B cell (primary cell): ENCODE results near the gene ERGIC1. TPM values are rescaled to one million over a fixed set of nuclear protein-coding genes. Genes with fewer than 3 reads are reported as not detected.

Experiments used
- ATAC-seq: fragments of 200-7000 bp; cut with Tn5 transposase; one replicate; pipeline ENCODE4 v1.10.0; 2021; ENCODE audit warnings: low read depth, mild to moderate bottlenecking, moderate number of reproducible peaks, moderate library complexity
- CTCF ChIA-PET: fragments of 350-600 bp; sonication (Branson Sonifier 250); formaldehyde crosslinking; loops from one replicate; lab custom pipeline; 2021; ENCODE audit warnings: antibody characterized with exemption, inconsistent platforms; lab: Charles Lee
- POLR2A ChIA-PET: fragments of 350-600 bp; sonication (Branson Sonifier 250); formaldehyde crosslinking; loops from one replicate; lab custom pipeline; 2021; ENCODE audit warnings: antibody characterized with exemption; lab: Charles Lee
- DNase-seq: peaks from one replicate; pipeline ENCODE4 v3.0.0; 2013
- H2AFZ ChIP-seq: 2 replicates; pipeline ENCODE4 v1.6.1; 2012; ENCODE audit warnings: mild to moderate bottlenecking, low read depth, low read length; ENCODE audit not compliant: insufficient read depth, poor library complexity, severe bottlenecking
- H3K27ac ChIP-seq, 2 donors: 1 replicate in 1 of 2; 2 replicates in 1 of 2; pipeline ENCODE4 v1.5.1; 2012 to 2013; ENCODE audit warnings: low read length in 2 of 2, mild to moderate bottlenecking in 2 of 2, moderate library complexity in 1 of 2
- H3K27me3 ChIP-seq, 4 experiments: fragments of 200-600 bp in 1 of 4; sonication (generic) in 1 of 4; replicated peaks in 1 of 4; 1 replicate in 2 of 4; 2 replicates in 2 of 4; pipeline versions ENCODE4 v1.6.1 to v1.7.0; 2013 to 2016; ENCODE audit warnings: low read length in 3 of 4, mild to moderate bottlenecking in 2 of 4, mixed read lengths in 1 of 4, moderate library complexity in 1 of 4; ENCODE audit not compliant: insufficient read depth in 4 of 4, control insufficient read depth in 3 of 4; ENCODE audit errors: control extremely low read depth in 1 of 4
- H3K36me3 ChIP-seq, 2 experiments: replicated peaks in 1 of 2; 1 replicate in 1 of 2; 2 replicates in 1 of 2; pipeline versions ENCODE4 v1.6.1 to v1.7.1; 2013; ENCODE audit warnings: low read length in 1 of 2; ENCODE audit not compliant: insufficient read depth in 2 of 2, control insufficient read depth in 1 of 2; ENCODE audit errors: control extremely low read depth in 1 of 2, extremely low read depth in 1 of 2
- H3K4me1 ChIP-seq, 2 donors: fragments of 200-600 bp in 1 of 2; sonication (generic) in 1 of 2; 1 replicate in 1 of 2; 2 replicates in 1 of 2; pipeline versions ENCODE4 v1.5.1 to v1.6.1; 2013 to 2017; ENCODE audit warnings: low read length in 2 of 2; ENCODE audit not compliant: control insufficient read depth in 2 of 2, insufficient read depth in 2 of 2
- H3K4me2 ChIP-seq: replicated peaks from 2 replicates; pipeline ENCODE3; 2012; ENCODE audit warnings: mild to moderate bottlenecking, low read depth, low read length; ENCODE audit not compliant: poor library complexity, severe bottlenecking
- H3K4me3 ChIP-seq, 5 experiments: fragments of 200-600 bp in 1 of 5; sonication (generic) in 1 of 5; 1 replicate in 3 of 5; 2 replicates in 2 of 5; pipeline versions ENCODE4 v1.5.1 to v1.7.0; 2011 to 2016; ENCODE audit warnings: low read length in 4 of 5, mild to moderate bottlenecking in 4 of 5, low read depth in 2 of 5, control low read depth in 1 of 5, moderate library complexity in 1 of 5; ENCODE audit not compliant: insufficient read depth in 1 of 5; ENCODE audit errors: control extremely low read depth in 1 of 5, extremely low read depth in 1 of 5
- H3K79me2 ChIP-seq: fragments of 200-600 bp; sonication (generic); one replicate; pipeline ENCODE4 v1.6.0; 2016; ENCODE audit warnings: low read length; ENCODE audit not compliant: control insufficient read depth, insufficient read depth
- H3K9ac ChIP-seq: fragments of 200-600 bp; sonication (generic); 2 replicates; pipeline ENCODE4 v1.6.1; 2017; ENCODE audit warnings: mild to moderate bottlenecking, low read length, moderate library complexity
- H3K9me3 ChIP-seq, 3 donors: one replicate each; pipeline versions ENCODE4 v1.6.1 to v1.7.1; 2013; ENCODE audit warnings: low read length in 2 of 3; ENCODE audit not compliant: control insufficient read depth in 2 of 3, insufficient read depth in 1 of 3; ENCODE audit errors: control extremely low read depth in 1 of 3
- H4K20me1 ChIP-seq: 2 replicates; pipeline ENCODE4 v1.6.0; 2012; ENCODE audit warnings: mild to moderate bottlenecking, low read length; ENCODE audit not compliant: insufficient read depth, control insufficient read depth, poor library complexity, severe bottlenecking
- H3K27ac Mint-ChIP-seq: one replicate; pipeline ENCODE4 v1.8.0; 2021; ENCODE audit warnings: mixed read lengths
- H3K27me3 Mint-ChIP-seq: one replicate; pipeline ENCODE4 v1.8.0; 2021; ENCODE audit warnings: mixed read lengths
- H3K4me1 Mint-ChIP-seq: one replicate; pipeline ENCODE4 v1.8.0; 2021; ENCODE audit warnings: mixed read lengths
- H3K4me3 Mint-ChIP-seq: one replicate; pipeline ENCODE4 v1.8.0; 2021; ENCODE audit warnings: mixed read lengths
- H3K9me3 Mint-ChIP-seq: one replicate; pipeline ENCODE4 v1.8.0; 2022; ENCODE audit warnings: mixed read lengths; ENCODE audit not compliant: insufficient read depth
- CTCF ChIP-seq: fragments of 200-600 bp; IDR thresholded peaks from one replicate; pipeline ENCODE4 v1.8.0; 2022; ENCODE audit warnings: antibody characterized with exemption, mild to moderate bottlenecking
- EZH2 ChIP-seq: IDR thresholded peaks from 2 replicates; pipeline ENCODE4 v1.6.1; 2012; ENCODE audit warnings: borderline replicate concordance, low read depth, mild to moderate bottlenecking, moderate library complexity, low read length; ENCODE audit not compliant: insufficient read depth, poor library complexity, severe bottlenecking
- WGBS: methylation state at CpG from one replicate; pipeline ENCODE4 v1.1.5; 2013; ENCODE audit warnings: missing lambda C conversion rate; ENCODE audit not compliant: insufficient coverage; 5-methylcytosine and 5-hydroxymethylcytosine counted together
- intact Hi-C: fragments of 100-400 bp; cut with micrococcal nuclease; formaldehyde crosslinking; loops from one replicate; pipeline ENCODE4 v1.10.0; 2022
- polyA plus RNA-seq: library from polyadenylated mRNA; depleted of rRNA; stranded (reverse); fragments of >200 nt; gene quantifications from 2 replicates; pipeline ENCODE4 v1.2.3, GENCODE V29; 2012
- total RNA-seq, 2 donors: library from RNA; stranded (reverse); fragments of 120-200 nt in 1 of 2; gene quantifications; 1 replicate in 1 of 2; 2 replicates in 1 of 2; pipeline versions ENCODE4 v1.2.3 to v1.2.4, GENCODE V29; 2013 to 2022

ERGIC1 gene
- total and polyA plus RNA-seq, 2 donors (not counting 1 experiment from before 2014, with no cell fraction given), result 86.3 to 140 TPM

- Histone ChIP-seq H3K27ac (peak overlapping the region; percentile 59 to 91), H4K20me1 (peaks cover 7% of the 10 kb centered on the region), H3K27me3 (no peaks in the 10 kb centered on the region), H3K79me2 (peaks cover 18% of the 10 kb centered on the region), H3K9me3 (no peaks in the 10 kb centered on the region), H3K9ac (peak overlapping the region; percentile 38), H3K4me2 (peak overlapping the region; percentile 48), H3K4me1 (peaks cover 16 to 18% of the 10 kb centered on the region in 2 donors), H3K4me3 (no peak overlapping the region), H3K36me3 (peaks cover 6 to 34% of the 10 kb centered on the region in 2 experiments), H2AFZ (no peak overlapping the region)
- H3K4me3 Mint-ChIP-seq, result peak overlapping the region; percentile 38
- no peaks in the 10 kb centered on the region for H3K9me3 Mint-ChIP-seq
- TF ChIP-seq EZH2 (no peak), CTCF (no peak)
- DNase-seq (peak; percentile 73), ATAC-seq (peak; percentile 83)
- no peaks in the 10 kb centered on the region for H3K27me3 Mint-ChIP-seq
- H3K27ac Mint-ChIP-seq, result peak overlapping the region; percentile 89
- ChIA-PET CTCF (interaction anchor here (0.5 to 3.1 kb wide), 7 partner anchors 16 to 200 kb away, joined by 3 to 25 read pairs (median 5); partner anchors contain the start of gene DUSP1), POLR2A (interaction anchor here (0.7 to 2.7 kb wide), 4 partner anchors 140 to 921 kb away, joined by 3 to 8 read pairs (median 4); partner anchors contain the start of gene DUSP1)
- peaks cover 20% of the 10 kb centered on the region for H3K4me1 Mint-ChIP-seq
- WGBS, result 78% methylated on average over 5 of the region's 9 CpGs
- intact Hi-C loops, result loop anchor here (1.0 to 10.0 kb wide), 5 partner anchors 39 to 456 kb away; partner anchors contain the start of gene SH3PXD2B
Measured at GRCh38 chr5:172910828-172911627, 77.0 kb downstream of the ERGIC1 start.

- TF ChIP-seq EZH2 (no peak), CTCF (no peak)
- H3K4me2 ChIP-seq, result peak overlapping the region; percentile 48
- POLR2A ChIA-PET, result interaction anchor here (0.7 to 2.7 kb wide), 2 partner anchors 140 to 368 kb away, joined by 3 to 8 read pairs; partner anchors contain the start of gene DUSP1
- no peaks in the 10 kb centered on the region for H3K27me3 Mint-ChIP-seq
- WGBS, result 100% methylated on average over 1 of the region's 2 CpGs
- intact Hi-C loops, result loop anchor here (1.0 to 10.0 kb wide), 5 partner anchors 39 to 457 kb away; partner anchors contain the start of gene SH3PXD2B
- peaks cover 6 to 38% of the 10 kb centered on the region in 2 experiments for H3K36me3 ChIP-seq
- H3K4me3 Mint-ChIP-seq, result no peak overlapping the region
- H4K20me1 ChIP-seq, result peaks cover 11% of the 10 kb centered on the region
- H3K4me1 Mint-ChIP-seq, result peaks cover 20% of the 10 kb centered on the region
- peak overlapping the region; percentile 38 for H3K9ac ChIP-seq
- ATAC-seq, result no peak
- peak overlapping the region; percentile 89 for H3K27ac Mint-ChIP-seq
- no peaks in the 10 kb centered on the region for H3K9me3 ChIP-seq
- peak overlapping the region; percentile 59 to 91 for H3K27ac ChIP-seq
- no peak overlapping the region for H3K4me3 ChIP-seq
- H3K9me3 Mint-ChIP-seq, result no peaks in the 10 kb centered on the region
- CTCF ChIA-PET, result interaction anchor here (0.5 to 3.1 kb wide), 7 partner anchors 15 to 200 kb away, joined by 3 to 25 read pairs (median 5); partner anchors contain the start of gene DUSP1
- no peak overlapping the region for H2AFZ ChIP-seq
- peaks cover 23% of the 10 kb centered on the region for H3K79me2 ChIP-seq
- H3K4me1 ChIP-seq, result peaks cover 16 to 18% of the 10 kb centered on the region in 2 donors
- no peaks in the 10 kb centered on the region for H3K27me3 ChIP-seq
- DNase-seq, result no peak
Measured at GRCh38 chr5:172911628-172911880, 77.5 kb downstream of the ERGIC1 start.
